ENCODE measurements around the gene PEX14.

DNA sequence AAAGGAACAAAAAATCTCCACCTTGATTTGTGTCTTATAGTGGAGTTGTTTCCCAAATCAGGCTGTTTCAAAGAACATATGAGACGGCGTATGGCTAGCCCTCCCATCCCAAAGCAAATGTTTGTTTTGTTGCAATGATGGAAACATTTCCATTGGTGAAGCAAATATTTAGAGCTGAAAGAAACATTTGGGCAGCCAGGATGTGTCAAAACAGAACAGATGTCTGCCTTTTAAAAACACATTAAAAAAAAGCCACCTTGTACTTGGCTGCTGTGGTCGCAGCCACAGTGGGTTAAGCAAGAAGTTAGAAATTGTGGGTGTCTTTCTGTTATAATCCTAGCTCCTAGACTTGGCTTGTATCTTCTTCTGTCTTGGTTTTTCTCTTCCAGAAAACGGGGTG is 116.3 kb downstream of the PEX14 start:
- TF ChIP-seq, protein P1, sequence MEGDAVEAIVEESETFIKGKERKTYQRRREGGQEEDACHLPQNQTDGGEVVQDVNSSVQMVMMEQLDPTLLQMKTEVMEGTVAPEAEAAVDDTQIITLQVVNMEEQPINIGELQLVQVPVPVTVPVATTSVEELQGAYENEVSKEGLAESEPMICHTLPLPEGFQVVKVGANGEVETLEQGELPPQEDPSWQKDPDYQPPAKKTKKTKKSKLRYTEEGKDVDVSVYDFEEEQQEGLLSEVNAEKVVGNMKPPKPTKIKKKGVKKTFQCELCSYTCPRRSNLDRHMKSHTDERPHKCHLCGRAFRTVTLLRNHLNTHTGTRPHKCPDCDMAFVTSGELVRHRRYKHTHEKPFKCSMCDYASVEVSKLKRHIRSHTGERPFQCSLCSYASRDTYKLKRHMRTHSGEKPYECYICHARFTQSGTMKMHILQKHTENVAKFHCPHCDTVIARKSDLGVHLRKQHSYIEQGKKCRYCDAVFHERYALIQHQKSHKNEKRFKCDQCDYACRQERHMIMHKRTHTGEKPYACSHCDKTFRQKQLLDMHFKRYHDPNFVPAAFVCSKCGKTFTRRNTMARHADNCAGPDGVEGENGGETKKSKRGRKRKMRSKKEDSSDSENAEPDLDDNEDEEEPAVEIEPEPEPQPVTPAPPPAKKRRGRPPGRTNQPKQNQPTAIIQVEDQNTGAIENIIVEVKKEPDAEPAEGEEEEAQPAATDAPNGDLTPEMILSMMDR (IDR thresholded peaks at IDR 0.05), result no peak
- no peak for TF ChIP-seq POLR2A (IDR thresholded peaks at IDR 0.05)
